GM12865 (cell line): Measurements from ENCODE around the gene LIN28A.

Experiments
- DNase-seq: peaks from one replicate; pipeline ENCODE4 v3.0.0; 2010; ENCODE audit warnings: low read depth
- H3K4me3 ChIP-seq: 2 replicates; pipeline ENCODE4 v1.5.1; 2011; ENCODE audit warnings: mild to moderate bottlenecking, low read depth, low read length, control low read depth
- CTCF ChIP-seq: IDR thresholded peaks from 2 replicates; pipeline ENCODE4 v1.5.1; 2011; ENCODE audit warnings: low read length, control low read depth, low read depth, inconsistent platforms; ENCODE audit not compliant: insufficient read depth; ENCODE audit errors: missing control alignments

Gene LIN28A

GRCh38 chr1:26471498-26472319, 61.1 kb downstream of the LIN28A start:
- no peak for TF ChIP-seq CTCF
- DNase-seq: peak; percentile 30
- peak overlapping the region; percentile 73 for H3K4me3 ChIP-seq

- TF ChIP-seq CTCF: no peak
- DNase-seq: peak; percentile 93
- H3K4me3 ChIP-seq: peak within 1 kb of the TSS; percentile 73
Observed at GRCh38 chr1:26472320-26472900, 61.8 kb downstream of the LIN28A start, which contains the start of gene HMGN2. HMGN2 (plus strand) TSS chr1:26472440; CDS start chr1:26472613, 173 bp downstream.

- peak; percentile 96 for DNase-seq
- H3K4me3 ChIP-seq: peak overlapping the region; percentile 73
- no peak for TF ChIP-seq CTCF
Observed at GRCh38 chr1:26472901-26473845, 62.6 kb downstream of the LIN28A start.

- no peak for TF ChIP-seq CTCF
- no peak overlapping the region for H3K4me3 ChIP-seq
- no peak for DNase-seq
Observed at GRCh38 chr1:26474818-26475217, 64.2 kb downstream of the LIN28A start.

GRCh38 chr1:26475989-26476388, 65.4 kb downstream of the LIN28A start:
- no peak for TF ChIP-seq CTCF

GRCh38 chr1:26476958-26477357, 66.3 kb downstream of the LIN28A start:
- no peak for DNase-seq
- no peak overlapping the region for H3K4me3 ChIP-seq
- TF ChIP-seq CTCF: no peak

More at GRCh38 chr1:26475989-26476388, 65.4 kb downstream of the LIN28A start:
- H3K4me3 ChIP-seq: no peak overlapping the region
- no peak for DNase-seq
